Naive B cell (primary cell): ENCODE results near the gene ZNF468. TPM values are rescaled to one million over a fixed set of nuclear protein-coding genes. Genes with fewer than 3 reads are reported as not detected.
"Not testable (repeated sequence)": the region's sequence is repeated elsewhere in the genome, so short reads cannot be mapped to it uniquely, and the experiment has no call there.

Experiments
- ATAC-seq, 2 donors: fragments of 150-1000 bp; cut with Tn5 transposase; 2 replicates each; pipeline ENCODE4 v1.10.0; 2021; ENCODE audit warnings: low read depth in 2 of 2, mild to moderate bottlenecking in 2 of 2, moderate library complexity in 2 of 2
- DNase-seq: peaks from one replicate; pipeline ENCODE4 v3.0.0; 2022
- H3K27ac Mint-ChIP-seq, 6 donors: one replicate each; pipeline ENCODE4 v1.8.0; 2020 to 2022; ENCODE audit warnings: mild to moderate bottlenecking in 6 of 6, mixed read lengths in 6 of 6, moderate library complexity in 5 of 6, inconsistent platforms in 2 of 6
- H3K27me3 Mint-ChIP-seq, 3 donors: one replicate each; pipeline ENCODE4 v1.8.0; 2021 to 2022; ENCODE audit warnings: mixed read lengths in 3 of 3, mild to moderate bottlenecking in 1 of 3
- H3K36me3 Mint-ChIP-seq, 2 donors: one replicate each; pipeline ENCODE4 v1.8.0; 2020 to 2022; ENCODE audit warnings: mixed read lengths in 2 of 2, inconsistent platforms in 1 of 2, mild to moderate bottlenecking in 1 of 2
- H3K4me1 Mint-ChIP-seq, 3 donors: one replicate each; pipeline ENCODE4 v1.8.0; 2020 to 2022; ENCODE audit warnings: mixed read lengths in 3 of 3, inconsistent platforms in 1 of 3, mild to moderate bottlenecking in 1 of 3, moderate library complexity in 1 of 3
- H3K4me3 Mint-ChIP-seq, 8 donors: one replicate each; pipeline ENCODE4 v1.8.0; 2020 to 2022; ENCODE audit warnings: mild to moderate bottlenecking in 8 of 8, mixed read lengths in 8 of 8, moderate library complexity in 8 of 8, inconsistent platforms in 2 of 8
- H3K9me3 Mint-ChIP-seq, 7 donors: one replicate each; pipeline ENCODE4 v1.8.0; 2020 to 2022; ENCODE audit warnings: mixed read lengths in 7 of 7, mild to moderate bottlenecking in 5 of 7, inconsistent platforms in 2 of 7, moderate library complexity in 1 of 7
- polyA plus RNA-seq, 6 donors: library from polyadenylated mRNA; unstranded; fragments of 300-500 nt; fragmentation: Illumina TruSeq; gene quantifications; one replicate each; pipeline ENCODE4 v1.2.3, GENCODE V29; 2021; ENCODE audit warnings: low read depth in 6 of 6

Gene ZNF468
- polyA plus RNA-seq, 6 donors from 2014 or later, result 22.0 to 44.5 (median 30.3) TPM

DNA sequence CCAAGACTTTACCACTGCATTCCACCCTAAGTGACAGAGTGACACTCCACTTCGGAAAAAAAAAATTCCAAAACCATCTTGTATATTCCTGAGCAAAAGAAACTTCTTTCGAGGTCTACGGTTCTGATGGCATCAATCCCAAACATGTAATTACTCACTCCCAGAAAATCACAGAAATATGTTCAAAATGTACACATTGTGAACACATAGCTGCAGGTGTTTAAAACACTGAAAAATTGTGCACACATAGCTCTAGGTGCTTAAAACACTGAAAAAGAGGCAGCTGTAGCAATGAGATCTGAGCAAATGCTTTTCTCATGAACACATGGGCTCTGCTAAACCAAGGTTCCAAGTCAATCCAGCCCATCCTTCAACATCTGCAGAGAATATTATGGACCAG is 14.0 kb upstream of the ZNF468 start:
- DNase-seq, result no peak
- Mint-ChIP-seq H3K36me3 (peaks cover 9 to 13% of the 10 kb centered on the region in 2 donors), H3K27ac (no peak overlapping the region)

GRCh38 chr19:52868031-52868430 is 10.6 kb upstream of the ZNF468 start:
- H3K36me3 Mint-ChIP-seq, H3K9me3 Mint-ChIP-seq, DNase-seq, H3K27ac Mint-ChIP-seq, H3K4me1 Mint-ChIP-seq, ATAC-seq, H3K27me3 Mint-ChIP-seq: not testable (repeated sequence)
- peak overlapping the region in 1 of 8 donors; percentile 54 for H3K4me3 Mint-ChIP-seq

More for the DNA sequence above, 14.0 kb upstream of the ZNF468 start:
- Mint-ChIP-seq H3K4me1 (no peaks in the 10 kb centered on the region), H3K4me3 (no peak overlapping the region), H3K27me3 (no peaks in the 10 kb centered on the region), H3K9me3 (peaks cover 0 to 21% (median 4%) of the 10 kb centered on the region in 7 donors)
- no peak for ATAC-seq

- not testable (repeated sequence) for H3K9me3 Mint-ChIP-seq, DNase-seq, H3K27me3 Mint-ChIP-seq
- H3K4me1 Mint-ChIP-seq, result peaks cover 24 to 41% (median 38%) of the 10 kb centered on the region in 3 donors
- H3K36me3 Mint-ChIP-seq, result peaks cover 10 to 12% of the 10 kb centered on the region in 2 donors
- H3K4me3 Mint-ChIP-seq, result peak overlapping the region; percentile 83 to 99 (median 95)
- ATAC-seq, result peak; percentile 1 to 3
- peak overlapping the region; percentile 82 to 98 (median 95) for H3K27ac Mint-ChIP-seq
Observed at GRCh38 chr19:52856540-52857377, 660 bp downstream of the ZNF468 start.

DNA sequence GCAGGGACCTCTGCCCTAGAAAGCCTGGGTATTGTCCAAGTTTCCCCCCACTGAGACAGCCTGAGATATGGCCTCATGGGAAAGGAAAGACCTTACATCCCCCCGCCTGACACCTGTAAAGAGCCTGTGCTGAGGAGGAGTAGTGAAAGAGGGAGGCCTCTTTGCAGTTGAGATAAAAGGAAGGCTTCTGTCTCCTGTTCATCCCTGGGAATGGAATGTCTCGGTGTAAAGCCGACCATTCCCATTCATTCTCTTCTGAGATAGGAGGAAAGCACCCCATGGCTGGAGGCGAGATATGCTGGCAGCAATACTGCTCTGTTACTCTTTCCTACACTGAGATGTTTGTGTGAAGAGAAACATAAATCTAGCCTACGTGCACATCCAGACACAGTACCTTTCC is 10.1 kb downstream of the ZNF468 start:
- H3K36me3 Mint-ChIP-seq, result peaks cover 69 to 71% of the 10 kb centered on the region in 2 donors
- not testable (repeated sequence) for H3K27ac Mint-ChIP-seq, ATAC-seq, DNase-seq, H3K4me3 Mint-ChIP-seq, H3K4me1 Mint-ChIP-seq, H3K27me3 Mint-ChIP-seq
- H3K9me3 Mint-ChIP-seq, result peaks cover 0 to 60% (median 34%) of the 10 kb centered on the region in 7 donors

- H3K27ac Mint-ChIP-seq, H3K4me1 Mint-ChIP-seq, ATAC-seq, H3K4me3 Mint-ChIP-seq, DNase-seq, H3K27me3 Mint-ChIP-seq: not testable (repeated sequence)
- Mint-ChIP-seq H3K36me3 (peaks cover 74 to 75% of the 10 kb centered on the region in 2 donors), H3K9me3 (peaks cover 26 to 88% (median 83%) of the 10 kb centered on the region in 7 donors)
Observed at GRCh38 chr19:52840825-52841465, 16.5 kb downstream of the ZNF468 start.

DNA sequence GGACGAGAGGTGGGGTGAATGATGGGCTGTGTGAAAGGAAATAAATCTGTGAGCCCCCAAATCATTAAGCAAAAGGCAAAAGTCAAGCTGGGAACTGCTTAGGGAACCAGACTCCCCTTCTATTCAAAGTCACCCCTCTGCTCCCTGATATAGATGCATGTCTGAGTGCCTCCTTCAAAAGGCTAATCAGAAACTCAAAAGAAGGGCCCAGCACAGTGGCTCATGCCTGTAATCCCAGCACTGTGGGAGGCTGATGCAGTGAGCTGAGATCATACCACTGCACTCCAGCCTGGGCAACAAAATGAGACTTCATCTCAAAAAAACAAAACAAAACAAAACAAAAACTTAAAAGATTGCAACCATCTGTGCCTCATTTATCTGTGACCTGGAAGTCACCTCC is 23.1 kb downstream of the ZNF468 start:
- Mint-ChIP-seq H3K9me3 (peaks cover 22 to 64% (median 48%) of the 10 kb centered on the region in 7 donors), H3K36me3 (peaks cover 29 to 30% of the 10 kb centered on the region in 2 donors)
- H3K4me3 Mint-ChIP-seq, H3K4me1 Mint-ChIP-seq, ATAC-seq, H3K27ac Mint-ChIP-seq, DNase-seq, H3K27me3 Mint-ChIP-seq: not testable (repeated sequence)

GRCh38 chr19:52833541-52833940 is 23.9 kb downstream of the ZNF468 start:
- H3K4me1 Mint-ChIP-seq, ATAC-seq, H3K27ac Mint-ChIP-seq, H3K27me3 Mint-ChIP-seq, DNase-seq, H3K4me3 Mint-ChIP-seq: not testable (repeated sequence)
- Mint-ChIP-seq H3K36me3 (peaks cover 26 to 29% of the 10 kb centered on the region in 2 donors), H3K9me3 (peaks cover 22 to 60% (median 43%) of the 10 kb centered on the region in 7 donors)

- not testable (repeated sequence) for ATAC-seq, H3K27me3 Mint-ChIP-seq, H3K27ac Mint-ChIP-seq, H3K4me1 Mint-ChIP-seq, DNase-seq, H3K4me3 Mint-ChIP-seq, H3K36me3 Mint-ChIP-seq
- peaks cover 5 to 34% (median 17%) of the 10 kb centered on the region in 7 donors for H3K9me3 Mint-ChIP-seq
Observed at GRCh38 chr19:52829866-52830265, 27.6 kb downstream of the ZNF468 start.

- Mint-ChIP-seq H3K9me3 (peaks cover 0 to 12% (median 4%) of the 10 kb centered on the region in 7 donors), H3K27ac (peak overlapping the region in 1 of 6 donors; percentile 33), H3K27me3 (no peaks in the 10 kb centered on the region), H3K4me3 (peak overlapping the region in 1 of 8 donors; percentile 12), H3K36me3 (peaks cover 1 to 4% of the 10 kb centered on the region in 2 donors), H3K4me1 (peaks cover 3 to 7% (median 4%) of the 10 kb centered on the region in 3 donors)
- ATAC-seq (no peak), DNase-seq (no peak)
Observed at GRCh38 chr19:52825765-52826164, 31.7 kb downstream of the ZNF468 start.

- no peaks in the 10 kb centered on the region for H3K27me3 Mint-ChIP-seq
- H3K27ac Mint-ChIP-seq, result no peak overlapping the region
- no peak for ATAC-seq
- peaks cover 0 to 9% of the 10 kb centered on the region in 2 donors for H3K36me3 Mint-ChIP-seq
- H3K4me3 Mint-ChIP-seq, result peak overlapping the region in 1 of 8 donors; percentile 15
- peaks cover 0 to 12% (median 5%) of the 10 kb centered on the region in 7 donors for H3K9me3 Mint-ChIP-seq
- H3K4me1 Mint-ChIP-seq, result peaks cover 13 to 20% (median 16%) of the 10 kb centered on the region in 3 donors
- no peak for DNase-seq
Observed at GRCh38 chr19:52823676-52824075, 33.7 kb downstream of the ZNF468 start.

DNA sequence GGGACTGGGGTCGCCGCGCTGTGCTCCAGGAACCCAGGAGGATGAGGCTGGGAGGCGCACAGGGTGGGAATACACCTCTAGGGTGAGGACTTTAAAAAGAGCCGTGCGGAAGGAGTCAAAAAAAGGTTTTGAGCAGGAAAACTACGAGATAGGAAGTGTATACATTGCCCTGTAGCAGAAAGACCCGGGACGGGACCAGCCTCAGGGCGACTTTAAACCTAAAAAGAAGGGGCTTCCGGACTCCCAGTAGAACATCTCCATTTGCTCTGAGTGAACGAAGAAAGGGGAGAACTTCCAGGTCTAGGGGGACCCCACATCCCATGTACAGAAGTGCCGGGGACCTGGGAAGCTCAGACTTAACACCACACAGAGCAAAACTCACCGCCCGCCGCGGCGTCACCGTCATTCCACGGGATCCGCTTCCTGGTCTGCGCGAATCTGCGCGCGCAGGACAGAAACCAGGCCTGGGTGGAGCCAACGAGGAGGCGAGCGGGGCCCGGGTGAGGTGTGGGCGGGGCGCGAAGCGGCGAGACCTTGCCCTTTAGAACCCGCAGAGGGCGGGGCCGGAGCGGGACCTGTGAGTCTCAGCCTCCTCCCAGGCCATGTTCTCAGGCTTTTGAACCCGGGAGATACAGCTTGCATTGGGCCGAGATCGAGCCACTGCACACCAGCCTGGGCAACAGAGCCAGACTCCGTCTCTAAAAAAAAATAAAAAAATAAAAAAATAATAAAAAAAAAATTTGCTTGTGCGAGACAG is 36.0 kb downstream of the ZNF468 start, which contains the start of gene ZNF28:
TSS of gene ZNF28 (minus strand) at position 430 of the 757 bp plus-strand sequence. CDS start 3,675 bp downstream, outside the sequence.
- Mint-ChIP-seq H3K36me3 (peaks cover 10 to 20% of the 10 kb centered on the region in 2 donors), H3K4me3 (peak within 1 kb of the TSS; percentile 81 to 96 (median 94)), H3K4me1 (peaks cover 14 to 33% (median 28%) of the 10 kb centered on the region in 3 donors), H3K9me3 (peaks cover 0 to 14% (median 3%) of the 10 kb centered on the region in 7 donors), H3K27ac (peak within 1 kb of the TSS; percentile 87 to 97 (median 92))
- DNase-seq (peak; percentile 42), ATAC-seq (peak; percentile 99)
- H3K27me3 Mint-ChIP-seq, result not testable (repeated sequence)

DNA sequence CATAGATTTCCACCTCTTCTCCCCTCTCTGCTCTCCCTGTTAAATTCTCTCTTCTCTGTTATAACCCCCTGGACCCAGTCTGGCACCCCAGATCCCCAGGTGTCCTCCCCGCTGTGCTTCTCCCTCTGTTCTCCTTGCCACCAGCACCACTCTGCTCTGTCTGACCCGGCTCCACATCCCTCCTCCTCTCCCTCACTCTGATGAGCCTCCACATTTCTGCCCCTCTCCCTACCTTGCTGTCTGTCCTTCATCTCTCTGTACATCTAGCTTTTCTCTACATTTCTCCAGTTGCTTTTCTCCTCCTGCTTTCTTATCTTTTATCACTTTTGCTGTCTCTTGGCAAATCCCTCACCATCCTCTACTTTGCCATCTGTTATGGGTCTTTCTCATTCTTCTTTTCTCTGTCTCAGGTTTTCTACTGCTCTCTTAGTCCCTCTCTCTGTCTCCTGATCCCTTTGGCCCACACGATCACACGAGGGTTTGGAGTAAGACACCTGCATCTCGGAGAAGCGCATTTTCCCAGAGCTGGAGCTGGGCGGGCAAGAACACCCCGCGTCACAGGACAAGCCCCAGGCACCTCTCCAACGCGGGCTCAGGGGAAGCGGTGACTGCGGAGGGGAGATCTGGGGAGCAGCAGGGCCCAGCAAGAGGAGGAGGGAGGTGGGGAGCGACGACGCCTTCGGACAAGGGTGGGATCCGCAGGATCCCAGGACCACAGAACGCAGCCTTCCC is 36.8 kb downstream of the ZNF468 start:
- peak overlapping the region; percentile 87 to 97 (median 92) for H3K27ac Mint-ChIP-seq
- peak overlapping the region; percentile 81 to 96 (median 94) for H3K4me3 Mint-ChIP-seq
- H3K36me3 Mint-ChIP-seq, result peaks cover 14 to 20% of the 10 kb centered on the region in 2 donors
- H3K4me1 Mint-ChIP-seq, result peaks cover 14 to 33% (median 28%) of the 10 kb centered on the region in 3 donors
- not testable (repeated sequence) for H3K27me3 Mint-ChIP-seq, DNase-seq
- peaks cover 0 to 11% (median 3%) of the 10 kb centered on the region in 7 donors for H3K9me3 Mint-ChIP-seq
- peak; percentile 20 to 39 for ATAC-seq
